HTR-8/SVneo (cell line): ENCODE measurements around the gene PGK1.
"Not testable (repeated sequence)": the region's sequence is repeated elsewhere in the genome, so short reads cannot be mapped to it uniquely, and the experiment has no call there.

ENCODE experiments used
- DNase-seq: peaks from one replicate; pipeline ENCODE4 v3.0.0; 2011; ENCODE audit warnings: low spot score, mixed read lengths; ENCODE audit not compliant: insufficient read length
- FAIRE-seq: peaks from 2 replicates; lab custom pipeline; 2011; peaks lifted over from hg19 to GRCh38; lab: Jason Lieb, UNC

Gene PGK1

DNA sequence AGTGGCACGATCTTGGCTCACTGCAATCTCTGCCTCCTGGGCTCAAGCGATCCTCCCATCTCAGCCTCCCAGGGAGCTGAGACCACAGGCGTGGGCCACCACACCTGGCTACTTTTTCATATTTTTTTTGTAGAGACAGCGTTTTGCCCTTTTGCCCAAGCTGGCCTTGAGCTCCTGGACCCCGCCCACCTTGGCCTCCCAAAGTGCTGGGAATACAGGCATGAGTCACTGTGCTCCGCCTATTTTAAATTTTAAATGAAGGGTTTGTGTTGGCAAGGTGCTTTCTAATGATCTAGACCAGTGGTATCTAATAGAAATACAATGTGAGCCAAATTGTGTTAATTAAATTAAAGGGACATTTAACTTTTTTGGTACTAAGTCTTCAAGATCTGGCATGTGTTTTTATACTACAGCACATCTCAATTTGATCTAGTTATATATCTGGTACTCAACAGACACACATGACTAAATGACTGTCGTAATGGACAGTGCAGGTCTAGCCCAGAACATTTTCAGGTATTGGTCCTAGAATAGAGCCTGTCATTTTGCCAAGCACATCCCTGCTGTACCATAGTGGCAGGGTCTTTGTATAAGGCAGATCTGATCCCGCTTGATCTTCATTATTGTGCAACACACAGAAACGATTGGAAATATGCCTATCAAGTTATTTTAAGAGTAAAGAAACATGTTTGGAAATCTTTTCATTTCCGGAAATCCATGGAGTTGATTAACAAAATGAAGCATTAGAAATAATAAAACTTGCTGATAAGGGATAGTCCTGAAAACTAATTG, 7.3 kb downstream of the PGK1 start:
- no peak for FAIRE-seq
- no peak for DNase-seq

DNA sequence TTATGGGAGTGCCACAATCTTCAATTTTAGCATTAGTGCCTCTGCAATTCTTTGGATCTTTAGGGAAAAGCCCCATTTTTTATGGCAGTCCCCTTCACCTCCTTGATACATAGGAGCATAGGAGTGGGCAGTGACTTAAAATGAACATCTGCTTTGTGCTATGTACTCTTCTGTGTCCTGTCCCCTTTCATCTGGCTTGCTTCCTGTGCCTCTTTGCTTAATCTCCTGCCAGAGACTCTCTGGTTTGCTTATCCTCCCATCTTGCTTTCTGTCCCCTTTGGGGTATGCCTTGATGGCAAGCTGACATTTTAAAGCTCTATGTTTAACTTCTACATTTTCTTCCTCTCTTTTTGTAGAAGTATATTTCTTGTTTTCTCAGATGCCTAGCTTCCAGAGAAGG, 12.3 kb downstream of the PGK1 start:
- FAIRE-seq (no peak), DNase-seq (no peak)

DNA sequence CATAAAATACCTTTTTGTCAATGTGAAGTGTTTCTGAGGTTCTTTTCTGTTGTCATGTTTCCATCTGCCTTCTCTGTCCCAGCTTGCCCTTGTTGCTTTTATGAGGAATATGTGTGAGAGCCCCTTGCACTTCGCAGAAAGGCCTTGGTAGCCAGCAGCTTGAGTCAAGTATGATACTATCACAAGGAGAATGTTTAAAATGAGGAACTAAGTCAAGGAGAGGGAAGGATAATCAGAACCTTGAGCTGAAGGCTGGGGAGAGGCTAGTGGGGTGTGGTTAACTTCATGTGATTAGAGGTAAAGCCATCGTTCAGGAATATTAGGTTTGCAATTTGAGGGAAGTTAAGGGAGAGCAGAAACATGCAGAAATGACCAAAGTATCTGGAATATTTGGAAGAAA, 12.7 kb downstream of the PGK1 start:
- DNase-seq (no peak), FAIRE-seq (no peak)

- FAIRE-seq = no peak
- DNase-seq = no peak
Measured at GRCh38 chrX:78118628-78119027, 14.6 kb downstream of the PGK1 start.

DNA sequence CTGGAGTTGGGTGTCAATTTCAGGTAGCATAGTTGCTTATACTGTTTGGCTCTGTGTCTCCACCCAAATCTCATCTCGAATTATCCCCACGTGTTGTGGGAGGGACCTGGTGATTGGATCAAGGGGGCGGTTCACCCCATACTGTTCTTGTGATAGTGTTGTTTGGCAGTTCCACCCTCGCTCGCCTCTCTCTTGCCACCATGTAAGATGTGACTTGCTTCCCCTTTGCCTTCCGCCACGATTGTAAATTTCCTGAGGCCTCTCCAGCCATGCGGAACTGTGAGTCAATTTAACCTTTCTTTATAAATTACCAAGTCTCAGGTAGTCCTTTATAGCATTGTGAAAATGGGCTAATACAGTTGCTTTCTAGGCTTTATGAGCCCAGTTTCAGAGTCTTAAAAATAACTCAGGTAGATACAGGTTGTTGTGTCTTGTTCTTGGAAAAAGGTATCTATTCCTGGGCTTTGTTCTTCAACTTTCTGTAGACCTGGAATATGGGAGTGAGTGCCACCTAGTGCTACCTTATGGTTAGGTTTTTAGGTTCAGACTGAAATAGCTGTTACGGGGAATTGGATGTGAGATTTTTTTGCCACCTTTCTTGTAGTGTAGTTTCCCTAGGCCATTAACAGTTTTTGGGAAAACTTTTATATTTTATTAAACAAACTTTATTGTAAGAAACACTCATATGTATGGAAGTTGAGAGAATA, 15.6 kb downstream of the PGK1 start:
- no peak for FAIRE-seq

GRCh38 chrX:78123190-78123589, 19.1 kb downstream of the PGK1 start:
- FAIRE-seq (no peak), DNase-seq (no peak)

More for the DNA sequence above, 15.6 kb downstream of the PGK1 start:
- DNase-seq = no peak

- no peak for DNase-seq
- FAIRE-seq = peak; percentile 52
Measured at GRCh38 chrX:78124307-78124706, 20.3 kb downstream of the PGK1 start.

DNA sequence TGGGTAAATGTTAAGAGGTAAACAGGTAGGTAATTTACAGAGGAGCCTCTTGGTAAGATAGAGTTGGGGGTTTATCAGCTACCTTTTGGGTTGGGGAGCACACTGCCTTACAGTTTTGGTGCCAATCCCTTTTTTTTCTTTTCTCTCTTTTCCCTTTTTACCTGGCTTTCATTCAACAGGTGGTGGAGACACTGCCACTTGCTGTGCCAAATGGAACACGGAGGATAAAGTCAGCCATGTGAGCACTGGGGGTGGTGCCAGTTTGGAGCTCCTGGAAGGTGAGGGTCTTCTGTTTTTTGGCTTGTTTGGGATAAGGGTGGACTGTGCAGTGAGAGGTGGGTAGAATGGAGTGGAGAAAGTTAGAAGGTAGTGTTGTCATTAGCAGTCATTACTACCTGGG, 21.1 kb downstream of the PGK1 start:
- DNase-seq (no peak), FAIRE-seq (no peak)

- not testable (repeated sequence) for FAIRE-seq
Measured at GRCh38 chrX:78125781-78126180, 21.7 kb downstream of the PGK1 start.

DNA sequence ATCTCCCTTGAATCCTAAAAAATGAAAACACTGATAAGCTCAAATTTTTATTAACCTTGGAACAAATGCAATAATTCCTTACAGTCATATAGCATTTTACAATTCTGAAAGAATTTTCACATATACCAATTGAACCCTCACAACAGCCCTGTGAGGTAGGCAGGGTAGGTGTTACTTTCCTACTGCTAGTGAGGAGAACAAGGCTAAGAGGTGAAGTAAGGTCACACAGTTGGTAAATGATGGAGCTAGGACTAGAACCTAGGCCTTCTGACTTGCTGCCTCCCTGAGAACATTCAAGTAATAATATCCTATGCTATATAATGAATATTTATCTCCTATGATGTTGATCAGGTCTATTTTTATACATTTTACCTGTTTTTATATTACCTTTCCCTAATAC, 25.7 kb downstream of the PGK1 start:
- no peak for DNase-seq
- FAIRE-seq = no peak

More at GRCh38 chrX:78125781-78126180, 21.7 kb downstream of the PGK1 start:
- DNase-seq = not testable (repeated sequence)

- FAIRE-seq (no peak), DNase-seq (no peak)
Measured at GRCh38 chrX:78130396-78130795, 26.3 kb downstream of the PGK1 start.

GRCh38 chrX:78131117-78131516, 27.1 kb downstream of the PGK1 start:
- no peak for FAIRE-seq
- no peak for DNase-seq

GRCh38 chrX:78133238-78133960, 29.4 kb downstream of the PGK1 start:
- FAIRE-seq (no peak), DNase-seq (no peak)

DNA sequence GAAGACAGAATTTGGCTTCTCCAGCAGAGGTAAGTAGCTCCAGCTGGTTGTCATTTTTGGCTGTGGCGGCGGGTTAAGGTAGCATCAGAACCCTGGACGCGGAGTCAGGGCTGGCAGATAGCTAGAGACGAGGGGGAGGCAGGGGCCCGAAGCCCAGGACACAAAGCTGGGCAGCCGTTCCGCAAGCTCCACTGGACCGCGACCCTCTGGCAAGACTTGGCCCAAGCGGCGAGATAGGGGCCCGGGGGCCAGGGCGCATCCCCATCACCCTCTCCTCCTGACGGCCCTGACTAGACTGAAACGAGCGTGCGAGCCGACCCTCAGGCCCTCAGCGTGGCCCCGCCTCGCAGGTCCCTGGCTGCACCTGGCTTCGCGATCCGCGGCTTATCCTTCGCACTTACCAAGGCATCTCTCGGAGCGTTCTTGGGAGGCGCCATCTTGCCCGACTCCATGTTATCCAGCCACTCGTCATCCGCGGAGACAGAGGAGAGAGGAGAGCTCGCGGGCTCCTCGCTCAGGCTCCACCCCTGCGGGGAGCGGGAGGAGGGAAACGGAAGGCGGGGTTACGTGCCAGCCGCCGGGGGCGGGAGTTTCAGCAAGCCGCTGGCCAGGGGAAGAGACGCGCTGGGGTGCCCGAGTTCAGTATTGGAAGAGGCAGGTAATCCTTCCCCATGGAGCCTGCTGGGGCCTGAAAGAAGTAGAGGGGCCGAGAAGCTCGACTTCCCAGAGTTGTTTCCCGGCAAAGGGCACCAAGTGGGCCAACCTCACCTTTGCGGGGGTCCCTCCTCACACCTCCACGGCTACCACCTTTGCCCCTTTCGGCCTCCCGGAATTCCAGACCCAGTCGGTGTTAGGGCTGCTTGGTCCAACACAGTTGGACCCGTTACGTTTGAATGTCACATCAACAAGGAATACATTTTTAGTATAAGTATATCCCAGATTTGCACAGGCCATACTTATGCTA, 35.4 kb downstream of the PGK1 start, which contains the start of gene TAF9B:
TSS of gene TAF9B (minus strand) at position 491 of the 964 bp plus-strand sequence. CDS start at position 452, 39 bp downstream.
- peak; percentile 88 for FAIRE-seq

GRCh38 chrX:78140206-78140605, 36.2 kb downstream of the PGK1 start:
- no peak for FAIRE-seq
- DNase-seq = no peak

More for the DNA sequence above, 35.4 kb downstream of the PGK1 start, which contains the start of gene TAF9B:
- peak; percentile 93 for DNase-seq

- FAIRE-seq, DNase-seq: not testable (repeated sequence)
Measured at GRCh38 chrX:78147002-78147540, 43.0 kb downstream of the PGK1 start.

GRCh38 chrX:78157373-78157772, 53.3 kb downstream of the PGK1 start:
- FAIRE-seq, DNase-seq: not testable (repeated sequence)

DNA sequence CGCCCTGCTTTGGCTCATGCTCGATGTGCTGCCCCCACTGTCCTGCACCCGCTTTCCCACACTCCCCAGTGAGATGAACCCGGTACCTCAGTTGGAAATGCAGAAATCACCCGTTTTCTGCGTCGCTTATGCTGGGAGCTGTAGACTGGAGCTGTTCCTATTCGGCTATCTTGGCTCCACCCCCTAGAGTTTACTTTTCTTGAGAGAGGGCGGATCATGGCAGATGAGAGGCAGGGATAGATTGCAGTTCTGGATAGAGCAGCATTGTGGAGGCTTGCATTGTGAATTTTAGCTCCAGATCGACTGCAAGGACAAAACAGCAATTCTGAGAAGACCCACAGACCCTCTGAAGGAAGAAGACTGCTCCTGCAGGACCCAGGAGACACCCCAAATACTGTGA, 53.8 kb downstream of the PGK1 start:
- not testable (repeated sequence) for FAIRE-seq, DNase-seq

GRCh38 chrX:78160711-78161110, 56.7 kb downstream of the PGK1 start:
- DNase-seq, FAIRE-seq: not testable (repeated sequence)
